Pulmonary artery endothelial cell (primary cell): ENCODE measurements around the gene ABCG8. TPM values are rescaled to one million over a fixed set of nuclear protein-coding genes. Genes with fewer than 3 reads are reported as not detected.

Experiments
- DNase-seq: peaks from one replicate; pipeline ENCODE4 v3.0.0-alpha.2; 2011; ENCODE audit warnings: low read depth, low spot score
- total RNA-seq: library from RNA; depleted of rRNA; stranded (reverse); fragments of >200 nt; gene quantifications from 2 replicates; pipeline ENCODE4 v1.2.3, GENCODE V29; 2014

Gene ABCG8
- total RNA-seq, 1 donor from 2014 or later, result not detected

- no peak for DNase-seq
These were observed 12.9 kb upstream of the ABCG8 start for GRCh38 chr2:43825841-43826240.

GRCh38 chr2:43826305-43827250 is 12.2 kb upstream of the ABCG8 start:
- no peak for DNase-seq

- DNase-seq, result no peak
These were observed 7.1 kb upstream of the ABCG8 start for GRCh38 chr2:43831543-43832294.

- no peak for DNase-seq
These were observed 6.3 kb upstream of the ABCG8 start for GRCh38 chr2:43832457-43832856.

GRCh38 chr2:43837033-43837432 is 1.7 kb upstream of the ABCG8 start:
- no peak for DNase-seq

GRCh38 chr2:43837831-43838559 is 776 bp upstream of the ABCG8 start:
- DNase-seq, result no peak

GRCh38 chr2:43839776-43840564 is 1.2 kb downstream of the ABCG8 start:
- no peak for DNase-seq

GRCh38 chr2:43840965-43841364 is 2.2 kb downstream of the ABCG8 start:
- DNase-seq, result no peak

GRCh38 chr2:43841949-43842865 is 3.4 kb downstream of the ABCG8 start:
- DNase-seq, result no peak

- no peak for DNase-seq
These were observed 4.1 kb downstream of the ABCG8 start for GRCh38 chr2:43842866-43843226.

GRCh38 chr2:43845181-43845580 is 6.4 kb downstream of the ABCG8 start:
- no peak for DNase-seq

GRCh38 chr2:43846140-43846793 is 7.5 kb downstream of the ABCG8 start:
- no peak for DNase-seq

- no peak for DNase-seq
These were observed 9.4 kb downstream of the ABCG8 start for GRCh38 chr2:43848214-43848613.

GRCh38 chr2:43851011-43851980 is 12.5 kb downstream of the ABCG8 start:
- no peak for DNase-seq

- no peak for DNase-seq
These were observed 13.5 kb downstream of the ABCG8 start for GRCh38 chr2:43852196-43852730.

- DNase-seq, result no peak
These were observed 14.6 kb downstream of the ABCG8 start for GRCh38 chr2:43853141-43854081.

GRCh38 chr2:43854671-43855070 is 15.9 kb downstream of the ABCG8 start:
- no peak for DNase-seq
